Activated CD4-positive, alpha-beta T cell treated with anti-CD3 and anti-CD28 coated beads, Interleukin-2, amount 50 U/mL, for 24 hours (primary cell): ENCODE data around the gene KIAA0930.
"Not testable (repeated sequence)": the region's sequence is repeated elsewhere in the genome, so short reads cannot be mapped to it uniquely, and the experiment has no call there.

Experiments used
- DNase-seq, 2 donors: peaks; one replicate each; pipeline ENCODE4 v3.0.0-alpha.2; 2020; ENCODE audit warnings: low read depth in 1 of 2, low spot score in 1 of 2

Gene KIAA0930

DNA sequence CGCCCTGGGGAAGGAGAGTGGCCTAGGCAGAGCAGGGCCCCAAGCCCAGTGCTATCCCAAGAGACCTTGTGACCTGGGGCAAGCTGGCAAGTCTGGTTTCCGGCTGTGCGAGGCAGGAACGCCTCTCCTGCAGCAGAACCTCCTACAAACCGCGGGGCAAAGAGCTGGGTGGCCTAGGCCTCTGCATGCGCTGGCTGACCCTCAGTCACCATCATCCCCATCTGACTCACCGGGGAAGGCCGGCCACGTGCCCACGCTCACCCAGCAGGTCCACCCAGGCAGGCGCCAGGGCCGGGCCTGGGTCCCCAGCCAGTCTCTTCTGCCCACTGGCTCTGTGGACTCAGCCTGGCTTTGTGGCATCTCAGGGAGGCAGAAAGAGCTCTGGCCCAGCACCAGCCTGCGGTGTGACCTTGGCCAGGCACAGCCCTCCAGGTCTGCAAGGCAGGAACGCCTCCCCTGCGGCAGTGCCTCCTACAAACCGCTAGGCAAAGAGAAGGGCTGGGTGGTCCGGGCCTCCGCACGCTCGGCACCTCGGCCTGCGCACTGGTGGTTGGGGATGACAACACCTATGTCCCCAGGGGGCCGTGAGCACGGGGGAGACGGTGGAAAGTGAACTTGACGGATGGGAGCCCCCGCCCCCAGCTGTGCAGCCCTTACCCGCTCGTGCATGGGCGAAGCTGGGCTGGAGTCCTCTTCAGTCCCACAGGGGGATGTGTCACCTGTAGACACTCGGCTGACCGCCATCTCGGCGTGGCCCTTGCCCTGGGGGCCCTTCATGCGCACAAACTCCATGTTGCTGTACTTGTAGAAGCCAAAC is 38.2 kb downstream of the KIAA0930 start:
- DNase-seq: no peak

DNA sequence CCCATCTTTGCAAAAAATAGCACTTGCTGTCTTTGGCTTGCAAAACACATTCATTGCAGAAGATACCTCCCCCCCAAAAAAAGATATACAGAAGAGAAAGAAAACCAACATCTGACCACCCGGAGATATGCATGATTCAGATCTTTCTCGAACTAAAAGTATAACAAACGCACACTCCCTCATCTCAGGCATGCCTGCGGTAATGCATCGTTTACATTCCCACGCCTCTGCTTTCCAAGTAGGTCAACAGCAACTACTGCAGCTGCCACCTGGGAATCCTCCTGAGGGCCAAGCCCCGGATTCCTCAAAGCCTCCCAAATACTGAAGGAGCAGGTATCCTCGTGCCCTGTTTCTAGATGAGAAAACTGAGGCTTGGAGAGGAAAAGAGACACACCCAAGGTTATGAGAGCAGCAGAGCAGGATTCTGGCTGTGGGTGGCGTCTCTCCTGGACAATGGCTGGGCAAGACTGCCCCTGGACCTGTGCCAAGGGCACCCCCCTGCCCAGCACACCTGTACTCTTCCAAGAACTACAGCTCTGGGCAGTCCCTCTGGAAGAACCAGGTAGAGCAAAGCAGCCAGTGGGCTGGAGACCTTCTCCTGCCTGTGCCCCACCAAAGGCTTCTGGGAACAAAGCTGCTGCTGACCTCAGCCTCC is 38.9 kb downstream of the KIAA0930 start:
- no peak for DNase-seq

DNA sequence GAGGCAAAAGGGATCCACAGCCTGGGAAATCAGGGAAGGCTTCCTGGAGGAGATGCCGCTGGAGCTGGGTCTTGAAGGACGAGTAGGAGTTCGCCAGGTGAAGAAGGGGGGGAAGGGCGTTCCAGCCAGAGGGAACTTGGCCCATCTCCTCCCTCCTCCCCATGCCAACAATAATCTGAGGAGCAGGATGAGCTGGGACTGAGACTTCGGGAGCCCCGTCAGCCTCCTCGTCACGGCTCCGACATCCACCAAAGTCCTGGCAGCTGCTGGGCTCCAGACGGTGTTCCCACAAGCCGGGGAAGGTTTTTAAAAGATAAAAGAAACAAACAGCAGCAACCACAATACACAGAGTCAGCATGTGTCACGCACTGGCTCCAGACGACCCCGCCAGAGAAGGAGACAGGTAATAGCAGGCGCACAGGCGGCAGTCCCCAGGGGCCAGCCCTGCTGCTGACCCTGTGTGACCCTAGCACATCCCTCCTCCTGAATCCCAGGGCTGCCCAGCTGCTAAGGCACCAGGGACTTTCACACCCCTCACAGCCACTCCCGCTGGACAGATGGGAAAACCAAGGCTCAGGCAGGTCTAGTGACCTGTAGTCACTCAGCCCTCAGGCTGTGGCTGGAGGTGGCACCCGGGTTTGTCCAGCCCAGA is 39.7 kb downstream of the KIAA0930 start:
- no peak for DNase-seq

DNA sequence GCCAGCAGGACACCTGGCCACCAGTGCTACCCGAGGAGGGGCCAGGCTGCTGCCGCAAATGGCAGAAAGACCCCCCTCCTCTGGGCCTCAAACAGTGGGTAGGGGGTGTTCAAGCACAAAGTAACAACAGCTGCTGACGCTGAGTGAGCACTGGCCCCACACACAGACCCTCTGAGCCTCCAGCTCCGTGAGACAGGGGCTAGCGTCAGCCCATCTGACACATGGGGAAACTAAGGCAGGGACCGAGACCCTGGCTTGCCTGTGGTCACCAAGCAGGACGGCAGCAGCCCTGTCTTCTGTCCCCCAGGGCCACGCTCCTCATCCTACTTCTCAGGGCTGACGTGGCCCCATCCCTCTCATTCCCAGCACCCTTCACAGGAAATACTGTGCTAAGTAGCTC is 40.5 kb downstream of the KIAA0930 start:
- no peak for DNase-seq

DNA sequence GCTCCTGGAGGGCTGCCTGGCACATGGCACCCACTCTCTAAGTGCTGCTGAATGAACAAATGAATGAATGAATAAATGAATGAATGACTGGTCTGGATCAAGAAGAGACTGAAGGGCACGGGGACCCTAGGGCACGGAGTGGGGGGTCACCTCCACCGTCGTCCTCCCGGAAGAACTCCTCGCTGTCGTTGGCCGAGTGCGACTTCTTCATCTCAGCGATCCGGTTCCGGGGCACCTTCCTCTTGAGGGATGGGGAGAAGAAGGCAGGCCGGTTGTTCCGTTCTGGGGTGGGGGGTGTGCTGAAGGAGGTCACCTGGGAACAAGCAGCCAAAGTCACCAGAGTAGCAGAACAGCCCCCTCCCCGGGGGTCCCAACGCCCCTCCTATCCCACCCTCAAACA is 41.0 kb downstream of the KIAA0930 start:
- DNase-seq: no peak

DNA sequence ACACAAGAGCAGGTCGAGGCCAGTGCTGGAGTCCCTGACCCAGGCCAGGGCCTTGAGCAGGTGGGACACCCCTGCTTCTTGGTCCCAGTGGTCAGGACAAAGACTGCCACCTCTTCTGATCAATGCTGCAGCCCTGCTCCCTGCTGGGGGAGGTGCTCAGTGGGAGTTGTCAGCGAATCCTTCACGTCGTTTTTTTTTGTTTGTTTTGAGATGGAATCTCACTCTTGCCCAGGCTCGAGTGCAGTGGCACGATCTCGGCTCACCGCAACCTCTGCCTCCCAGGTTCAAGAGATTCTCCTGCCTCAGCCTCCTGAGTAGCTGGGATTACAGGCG is 42.3 kb downstream of the KIAA0930 start:
- DNase-seq: no peak

DNA sequence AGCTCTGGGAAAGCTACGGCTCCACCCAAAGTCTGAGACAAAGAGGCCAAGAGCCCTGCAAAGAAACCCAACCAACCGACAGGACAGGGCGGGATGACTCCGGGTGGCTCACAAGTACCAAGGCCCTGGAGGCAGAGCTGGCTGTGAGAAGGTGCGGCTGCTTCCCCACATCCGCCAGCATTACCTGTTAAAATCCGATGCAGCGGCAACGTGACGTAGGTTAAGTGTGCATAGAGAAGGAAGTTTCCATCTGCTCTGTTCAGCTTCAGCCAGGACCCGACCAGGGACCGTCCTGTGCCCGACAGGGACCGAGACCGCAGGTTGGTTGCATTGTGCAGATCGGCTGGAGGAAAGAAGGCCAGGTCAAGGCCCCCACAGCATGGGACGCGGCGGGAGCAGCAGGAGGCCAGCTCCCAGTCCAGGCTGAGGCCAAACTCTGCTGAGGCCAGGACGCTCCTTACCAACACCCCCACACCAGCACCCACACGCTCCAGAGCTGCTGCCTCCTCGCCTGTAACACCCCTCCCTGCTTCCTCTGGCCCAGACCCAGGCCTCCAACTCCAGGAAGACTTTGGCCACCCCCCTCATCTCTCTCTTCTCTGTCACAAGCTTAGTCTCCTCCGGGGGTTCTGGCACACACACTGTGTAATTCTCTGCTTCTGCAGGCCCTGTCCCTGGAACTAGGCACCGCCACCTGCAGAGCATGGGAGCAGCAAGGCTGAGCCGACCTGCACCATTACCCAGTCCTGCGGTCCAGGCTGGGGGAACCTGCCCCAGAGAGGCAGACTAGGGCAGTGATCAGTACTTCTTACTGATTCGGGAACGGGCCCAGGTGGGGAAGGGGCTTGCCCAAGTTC is 42.9 kb downstream of the KIAA0930 start:
- no peak for DNase-seq

DNA sequence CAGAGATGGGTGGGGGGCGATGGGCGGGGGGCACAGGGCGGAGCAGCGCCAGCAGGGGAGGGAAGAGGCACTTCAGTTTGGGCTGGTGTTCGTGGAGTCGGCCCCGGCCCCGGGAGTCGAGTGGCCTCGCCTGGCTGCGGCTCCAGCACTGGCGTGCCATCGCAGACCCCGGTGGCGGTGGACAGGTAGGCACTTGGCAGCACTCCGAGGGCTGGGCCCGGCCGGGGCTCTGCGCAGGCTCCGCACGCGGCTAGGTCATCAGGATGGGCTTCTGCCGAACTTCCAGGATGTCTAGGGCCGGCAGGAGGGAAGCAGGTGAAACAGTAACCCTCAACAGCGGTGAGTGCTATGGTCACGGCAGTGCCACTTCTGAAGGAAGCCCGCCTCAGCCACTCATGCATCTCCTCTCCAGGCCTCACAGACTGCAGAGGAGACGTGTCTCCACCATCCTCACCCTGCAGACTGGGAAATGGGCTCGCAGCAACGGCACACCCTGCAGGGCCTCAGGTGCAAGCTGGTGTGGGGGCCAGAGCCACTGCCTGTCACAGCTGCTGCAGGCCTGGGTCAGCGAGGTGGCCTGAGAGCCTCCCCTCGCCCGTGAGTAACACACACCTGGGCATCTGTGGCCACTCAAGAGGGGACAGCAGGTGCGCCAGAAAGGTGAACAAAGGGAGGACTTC is 43.6 kb downstream of the KIAA0930 start:
- no peak for DNase-seq

DNA sequence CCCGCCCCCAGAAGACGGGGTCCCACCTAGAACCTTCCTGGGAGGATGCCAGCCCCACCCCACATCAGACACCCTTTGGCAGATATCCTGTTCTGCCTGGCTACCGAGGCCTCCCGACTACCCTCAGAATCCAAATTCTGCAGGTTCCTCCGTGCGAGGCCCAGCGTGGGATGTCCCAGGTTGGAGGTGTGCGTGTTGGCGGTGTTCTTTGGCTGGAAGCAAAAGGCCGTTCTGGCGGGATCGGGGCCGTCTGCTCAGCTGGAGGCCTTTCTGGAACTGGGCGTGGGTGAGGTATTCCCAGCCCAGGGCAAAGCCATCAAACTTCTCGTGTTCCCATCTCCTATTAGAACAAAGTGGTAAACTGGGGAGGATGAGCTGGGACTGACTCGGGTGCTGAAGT is 44.4 kb downstream of the KIAA0930 start:
- DNase-seq: no peak

DNA sequence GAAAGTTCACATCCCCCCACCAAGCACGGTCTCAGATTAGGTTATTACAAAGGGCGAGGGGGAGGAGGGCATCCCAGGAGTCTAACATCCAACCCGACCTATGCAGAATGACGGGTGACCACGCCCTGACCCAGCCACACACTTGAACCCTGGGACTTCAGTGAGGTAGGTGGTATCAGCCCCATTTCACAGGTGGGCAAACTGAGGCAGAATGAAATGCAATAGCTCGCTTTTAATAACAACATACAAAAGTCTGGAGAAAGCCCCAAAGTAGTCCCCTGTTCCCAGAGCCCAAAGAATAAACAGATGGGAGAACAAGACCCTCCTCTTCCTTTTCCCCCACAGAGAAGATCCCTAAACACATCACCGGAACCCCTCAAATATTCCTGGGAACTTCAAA is 45.1 kb downstream of the KIAA0930 start:
- no peak for DNase-seq

DNA sequence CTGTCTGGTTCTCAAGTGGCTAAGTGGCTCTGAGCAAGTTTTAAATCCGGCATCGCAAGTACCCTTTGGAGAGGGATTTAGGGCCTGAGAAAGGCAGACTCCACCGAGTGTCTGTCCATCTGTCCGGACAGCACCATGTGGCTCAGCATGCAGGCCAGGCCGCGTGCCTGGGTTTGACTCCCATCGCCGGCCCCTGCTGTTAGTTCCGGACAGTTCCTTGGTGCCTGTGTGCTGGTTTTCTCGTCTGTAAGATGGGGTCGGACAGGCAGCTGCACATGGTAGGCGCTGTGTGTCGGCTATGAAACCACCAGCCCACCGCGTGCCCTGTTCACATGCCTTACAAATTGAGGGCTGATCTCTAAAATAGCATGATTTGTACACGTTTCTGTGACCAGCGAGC is 46.0 kb downstream of the KIAA0930 start:
- no peak for DNase-seq

DNA sequence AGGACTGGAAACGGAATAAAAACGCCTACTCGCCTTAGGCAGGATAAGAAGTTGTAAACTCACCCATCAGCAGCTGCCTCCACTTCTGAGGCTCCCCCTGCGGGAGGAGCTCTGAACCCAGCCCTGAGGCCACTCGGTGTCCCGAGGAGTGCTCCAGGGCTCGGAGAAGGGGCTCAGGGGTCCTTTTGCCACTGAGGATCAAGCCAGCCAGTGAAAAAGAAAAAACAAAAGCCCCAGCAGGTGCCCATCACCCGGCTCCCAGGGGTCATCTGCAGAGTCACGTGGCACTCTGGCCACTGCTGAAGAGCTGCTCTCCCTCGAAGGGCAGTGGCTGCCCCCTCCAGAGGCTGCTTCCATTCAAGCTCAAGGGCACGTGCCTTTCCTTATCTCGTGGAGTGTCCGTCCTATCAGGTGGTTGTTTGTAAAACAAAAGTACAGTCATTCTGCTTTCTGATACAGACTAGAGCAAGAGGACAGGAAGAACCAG is 48.0 kb downstream of the KIAA0930 start:
- no peak for DNase-seq

DNA sequence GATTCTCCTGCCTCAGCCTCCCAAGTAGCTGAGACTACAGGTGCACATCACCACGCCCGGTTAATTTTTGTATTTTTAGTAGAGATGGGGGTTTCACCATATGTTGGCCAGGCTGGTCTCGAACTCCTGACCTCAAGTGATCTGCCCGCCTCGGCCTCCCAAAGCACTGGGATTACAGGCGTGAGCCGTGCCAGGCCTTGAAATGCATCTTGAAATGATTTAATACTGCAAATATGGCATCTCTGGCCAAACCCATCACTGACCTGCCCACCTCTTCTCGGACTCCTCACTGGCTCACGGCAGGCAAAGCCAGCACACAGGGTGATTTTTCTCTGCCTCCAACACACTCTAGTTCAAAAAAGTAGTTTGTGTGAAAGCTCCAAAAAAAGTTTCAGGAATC is 48.9 kb downstream of the KIAA0930 start:
- not testable (repeated sequence) for DNase-seq

DNA sequence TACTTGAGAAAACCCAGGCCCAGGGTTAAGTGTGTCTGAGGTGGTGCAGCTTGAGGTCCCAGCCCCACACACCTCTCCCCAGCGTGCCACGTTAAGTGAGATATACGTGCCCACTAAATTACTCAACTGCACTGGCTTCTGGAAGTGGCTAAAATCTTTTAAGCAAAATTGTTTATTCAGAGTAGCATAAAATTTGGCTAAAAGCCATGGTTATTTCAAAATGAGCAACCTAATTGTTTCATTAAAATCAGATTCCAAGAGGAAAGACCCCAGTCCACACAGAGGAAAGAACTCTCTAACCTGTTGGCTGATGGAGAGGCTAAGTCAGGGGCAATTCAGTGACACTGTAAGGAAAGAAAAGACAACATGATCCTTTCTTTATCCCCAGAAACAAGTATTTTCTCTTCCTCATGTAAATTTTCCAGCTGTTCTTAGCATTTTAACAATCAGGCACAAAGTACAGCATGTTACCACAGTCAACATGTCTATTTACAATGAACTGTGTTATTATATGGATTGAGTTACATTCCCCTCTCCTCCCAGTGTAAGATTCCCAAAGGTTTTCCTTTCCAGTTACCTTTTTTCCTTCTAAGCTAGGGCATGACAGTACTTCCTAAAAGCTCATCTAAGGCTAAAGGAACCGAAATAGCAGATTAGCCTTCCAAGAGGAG is 50.4 kb downstream of the KIAA0930 start:
- DNase-seq: no peak

DNA sequence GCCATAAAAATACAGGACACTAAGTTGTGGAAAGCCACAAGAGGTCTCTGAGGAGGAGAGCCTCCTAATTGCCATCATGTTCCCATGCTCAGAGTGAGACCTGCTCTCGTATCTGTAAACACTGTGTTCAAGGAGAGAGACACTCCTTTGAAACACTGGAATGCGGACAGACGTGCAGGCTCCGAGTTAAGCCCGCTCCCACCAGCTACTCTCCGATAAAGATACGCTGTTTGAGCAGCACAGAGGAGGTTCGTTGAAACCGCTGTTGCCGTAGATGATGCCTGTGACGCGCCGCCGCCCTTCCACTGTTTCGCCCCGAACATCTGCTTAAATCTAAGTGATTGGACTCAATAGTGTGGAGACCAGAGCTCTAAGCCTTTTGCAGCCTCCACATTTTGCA is 51.9 kb downstream of the KIAA0930 start:
- no peak for DNase-seq

DNA sequence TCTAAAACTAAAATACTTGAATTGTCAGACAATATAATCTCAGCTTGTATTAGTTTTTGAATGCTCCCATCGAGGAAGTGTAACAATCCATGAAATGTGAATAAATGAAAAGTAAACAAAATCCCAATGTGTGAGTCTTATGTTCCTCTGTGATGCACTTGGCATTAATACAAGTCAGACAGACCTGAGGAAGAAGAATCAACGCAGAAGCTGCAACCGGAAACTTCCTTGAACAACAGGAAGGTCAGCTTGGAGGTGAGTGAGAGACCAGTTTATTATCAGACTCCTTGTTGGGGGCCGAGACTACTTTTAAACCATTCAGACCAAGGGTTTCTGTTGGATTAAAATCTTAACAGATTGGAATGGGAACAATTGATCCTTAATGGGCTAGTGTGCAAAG is 52.8 kb downstream of the KIAA0930 start:
- no peak for DNase-seq

DNA sequence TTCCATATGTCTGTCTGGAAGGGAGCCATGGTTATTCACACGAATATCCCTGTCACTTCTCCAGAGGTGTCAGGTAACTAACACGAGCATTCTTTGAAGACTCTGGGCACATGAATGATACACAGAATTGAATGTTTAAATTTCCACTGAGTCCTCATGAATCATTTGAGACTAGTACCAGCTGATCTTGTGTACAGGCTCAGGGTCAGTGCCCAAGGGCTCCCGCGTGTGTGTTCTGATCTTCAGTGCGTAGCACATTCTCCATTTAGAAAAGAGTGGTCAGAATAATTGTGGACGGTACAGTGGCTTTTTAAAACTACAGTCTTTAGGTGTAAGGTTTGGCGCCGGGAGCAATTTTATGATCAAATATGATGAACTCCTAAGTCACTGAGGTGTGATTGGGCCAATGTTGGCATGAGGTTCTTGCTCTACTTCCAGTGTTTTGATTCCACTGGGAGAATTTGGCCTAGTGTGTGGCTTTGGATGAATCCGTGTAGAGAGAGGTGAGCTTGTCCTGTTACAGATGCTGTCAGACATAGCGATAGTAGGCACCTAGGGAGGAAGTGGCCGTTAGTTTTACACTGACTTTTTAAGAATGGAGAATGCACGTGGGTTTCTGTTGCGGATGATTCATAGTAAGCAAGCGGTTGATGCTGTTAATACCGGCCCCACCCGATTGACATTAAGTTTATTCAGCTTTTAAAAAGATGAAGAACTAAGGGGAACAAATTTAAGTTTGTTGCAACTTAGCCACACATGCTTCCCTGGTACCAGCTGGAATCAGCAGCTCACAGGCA is 54.8 kb downstream of the KIAA0930 start:
- no peak for DNase-seq

DNA sequence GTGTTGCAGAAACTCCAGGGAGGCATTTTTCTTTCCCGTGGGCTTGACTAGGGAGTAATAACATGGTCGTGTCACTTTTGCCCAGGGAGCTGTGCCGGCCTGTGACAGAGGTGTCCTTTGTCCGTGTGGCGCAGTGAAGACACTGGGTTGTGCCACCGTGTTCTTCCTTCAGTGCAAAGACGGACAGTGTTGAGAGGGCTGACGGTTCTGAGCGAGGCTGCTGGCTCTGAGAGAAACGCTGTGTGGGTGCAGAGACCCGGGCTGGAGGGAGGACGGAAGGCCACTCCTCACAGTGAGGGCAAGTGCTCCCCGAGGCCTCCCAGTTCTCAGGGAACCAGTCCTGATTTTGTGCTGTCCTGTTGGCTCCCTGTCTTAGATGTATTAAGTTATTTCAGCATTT is 56.7 kb downstream of the KIAA0930 start:
- no peak for DNase-seq

DNA sequence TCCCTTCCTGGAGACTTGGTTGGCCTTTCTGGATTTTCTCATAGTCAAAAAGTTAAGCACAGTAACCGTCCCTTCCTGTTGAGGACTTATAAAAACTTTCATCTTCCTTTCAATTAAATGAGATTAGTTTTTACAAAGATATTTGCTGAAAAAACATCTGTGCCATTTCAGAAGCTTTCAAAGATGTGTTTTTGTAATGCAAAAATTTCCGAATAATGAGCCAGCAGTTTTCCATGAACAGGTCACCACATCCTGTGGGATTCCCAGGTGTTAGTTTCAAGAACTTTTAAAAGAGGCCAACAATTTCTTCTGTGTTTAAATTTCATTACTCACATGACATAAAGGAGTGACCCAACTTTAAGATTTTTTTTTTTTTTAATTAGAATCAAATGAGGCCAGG is 58.9 kb downstream of the KIAA0930 start:
- no peak for DNase-seq
